Measurements from ENCODE around the gene CCDC106.

CCDC106 gene

DNA sequence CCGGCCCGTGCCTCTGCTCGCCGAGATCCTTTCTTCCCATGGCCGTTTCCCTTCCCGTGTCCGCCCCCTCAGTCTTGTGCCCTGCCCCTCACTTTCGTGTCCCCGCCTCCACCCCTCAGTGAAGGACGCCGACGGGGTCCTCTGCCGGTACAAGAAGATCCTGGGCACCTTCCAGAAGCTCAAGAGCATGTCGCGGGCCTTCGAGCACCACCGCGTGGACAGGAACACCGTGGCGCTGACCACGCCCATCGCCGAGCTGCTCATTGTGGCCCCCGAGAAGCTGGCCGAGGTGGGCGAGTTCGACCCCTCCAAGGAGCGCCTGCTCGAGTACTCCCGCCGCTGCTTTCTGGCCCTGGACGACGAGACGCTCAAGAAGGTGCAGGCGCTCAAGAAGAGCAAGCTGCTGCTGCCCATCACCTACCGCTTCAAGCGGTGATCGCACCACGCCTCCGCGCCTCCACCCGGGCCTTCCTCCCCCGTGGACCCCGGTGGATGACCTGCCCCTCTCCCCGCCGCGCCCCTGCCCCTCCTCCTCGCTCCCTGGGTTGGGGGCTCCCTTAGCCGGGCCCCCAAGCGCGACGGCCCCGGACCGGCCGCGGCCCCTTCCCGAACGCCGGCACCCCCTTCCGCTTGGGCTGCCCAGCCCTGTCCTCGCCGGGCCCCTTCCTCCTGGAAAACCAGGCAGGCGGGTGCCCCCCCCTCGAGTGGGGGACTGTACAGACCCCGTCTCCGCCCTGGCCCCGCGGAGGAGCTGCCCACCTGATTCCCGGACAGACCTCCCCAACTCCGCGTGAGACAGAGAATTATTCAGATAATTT lies 4.5 kb downstream of the CCDC106 start:
- DNase-seq, result no peak

DNA sequence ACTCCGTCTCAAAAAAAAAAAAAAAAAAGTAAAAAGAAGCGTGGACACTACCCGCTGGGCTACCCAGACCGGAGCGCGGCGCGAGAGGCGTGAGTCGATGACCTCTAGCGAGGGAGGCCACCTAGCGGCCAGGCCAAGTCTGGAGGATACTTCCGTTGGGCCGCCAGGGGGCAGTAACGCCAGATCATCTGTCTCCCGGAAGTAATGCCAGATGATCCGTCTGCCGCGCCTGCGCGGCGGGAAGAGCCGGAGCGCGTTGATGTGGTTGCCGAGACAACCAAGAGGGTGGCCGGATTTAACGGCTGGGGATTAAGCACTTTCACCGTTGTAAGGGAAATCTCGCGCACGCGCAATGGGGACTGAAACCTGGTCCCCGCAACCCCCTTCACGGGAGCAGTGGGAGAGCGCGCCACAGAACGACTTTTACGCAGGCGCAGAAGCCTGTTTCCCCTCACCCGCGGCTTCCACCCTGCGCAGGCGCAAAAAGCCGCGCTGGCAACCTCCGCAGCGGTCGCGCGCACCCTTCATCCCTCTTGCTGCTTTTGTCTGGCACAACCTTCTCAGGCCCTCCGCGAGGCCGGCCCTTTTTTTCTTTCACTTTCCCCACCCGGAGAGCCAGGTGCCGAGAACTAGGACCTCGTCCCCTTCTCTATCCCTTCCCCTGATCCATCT lies 5.8 kb downstream of the CCDC106 start:
- DNase-seq, result peak; percentile 99

DNA sequence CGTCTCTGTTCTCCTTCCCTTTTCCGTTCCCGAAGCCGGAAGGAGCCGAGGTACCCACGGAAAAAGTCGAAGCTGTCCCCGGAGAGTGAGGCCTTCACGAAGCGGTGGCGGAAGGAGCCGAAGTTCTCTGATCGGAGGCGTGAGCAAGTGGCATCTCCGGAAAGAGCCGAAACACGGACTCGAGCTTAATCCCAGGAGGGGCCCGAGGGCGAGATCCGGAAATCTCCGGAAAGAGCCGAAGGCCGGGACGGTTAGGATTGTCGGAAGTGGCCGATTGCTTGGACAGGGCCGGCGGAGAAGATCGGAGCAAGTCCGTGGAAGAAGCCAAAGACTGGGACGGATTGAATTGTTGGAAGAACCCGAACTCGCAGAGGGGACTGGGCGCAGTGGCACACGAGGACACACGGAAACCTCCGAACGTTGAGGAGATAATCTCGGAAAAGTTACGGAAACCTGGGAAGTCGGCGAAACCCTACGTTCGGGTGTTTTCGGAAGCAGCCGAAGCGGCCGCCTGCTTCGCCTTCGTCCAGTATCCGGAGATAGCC lies 6.4 kb downstream of the CCDC106 start:
- peak; percentile 99 for DNase-seq

DNA sequence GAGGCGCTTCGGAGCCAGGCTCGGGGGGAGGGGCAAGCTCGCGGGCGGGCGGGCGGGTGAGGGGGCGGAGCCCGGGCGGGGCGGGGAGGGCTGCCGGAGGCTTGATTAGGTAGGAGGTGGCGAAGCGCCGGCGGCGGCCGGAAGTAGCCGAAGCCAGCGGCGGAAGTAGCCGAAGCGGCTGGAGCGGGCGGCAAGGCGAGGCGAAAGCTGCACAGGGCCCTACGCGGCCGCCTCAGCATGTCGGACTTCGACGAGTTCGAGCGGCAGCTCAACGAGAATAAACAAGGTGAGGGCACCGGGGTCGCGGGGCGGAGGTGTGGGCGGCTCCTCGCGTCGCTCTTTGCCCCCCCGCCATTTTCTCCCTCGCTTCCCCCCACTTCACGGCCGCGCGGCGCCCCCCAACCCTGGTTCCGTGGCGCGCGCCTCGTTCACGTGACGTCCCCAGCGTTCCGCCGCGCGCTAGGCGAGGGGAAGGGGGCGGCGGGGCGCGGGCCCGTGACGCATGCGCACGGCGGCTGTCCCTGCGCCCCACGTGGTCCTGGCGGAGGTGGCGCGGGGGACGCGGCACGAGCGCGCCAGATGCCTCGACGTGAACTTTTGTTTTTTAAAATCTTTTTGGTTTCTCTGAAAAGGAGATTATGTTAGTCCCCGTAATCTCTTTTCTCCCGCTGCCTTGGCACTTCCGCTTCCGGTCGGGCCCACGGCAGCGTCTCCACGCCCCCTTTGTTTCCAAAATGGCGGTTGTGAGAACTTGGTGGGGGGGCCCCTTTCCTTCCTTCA lies 7.0 kb downstream of the CCDC106 start, which contains the start of gene U2AF2:
Gene U2AF2, plus strand, starts transcription at position 168 of the 780 bp plus-strand sequence. Its CDS starts 70 bp downstream, at position 238.
- DNase-seq, result peak; percentile 98

DNA sequence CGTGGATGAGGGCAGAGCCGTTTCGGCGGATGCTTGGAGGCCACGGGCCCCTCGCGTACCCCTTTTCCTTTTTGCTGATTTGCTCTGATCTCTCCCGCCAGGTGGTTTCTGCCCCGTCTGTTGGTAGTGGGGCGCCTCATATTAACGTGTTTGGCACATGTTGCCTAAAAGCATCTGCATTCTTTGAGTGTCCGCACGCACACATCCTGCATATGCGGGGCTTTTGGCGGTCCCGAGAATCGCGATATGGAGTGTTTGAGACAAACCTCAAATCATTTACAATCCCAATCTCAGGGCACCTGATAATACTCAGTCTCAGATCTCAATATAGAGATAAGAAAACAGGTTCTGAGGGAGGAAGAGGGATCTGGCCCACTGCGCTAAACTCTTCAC lies 7.6 kb downstream of the CCDC106 start:
- no peak for DNase-seq

DNA sequence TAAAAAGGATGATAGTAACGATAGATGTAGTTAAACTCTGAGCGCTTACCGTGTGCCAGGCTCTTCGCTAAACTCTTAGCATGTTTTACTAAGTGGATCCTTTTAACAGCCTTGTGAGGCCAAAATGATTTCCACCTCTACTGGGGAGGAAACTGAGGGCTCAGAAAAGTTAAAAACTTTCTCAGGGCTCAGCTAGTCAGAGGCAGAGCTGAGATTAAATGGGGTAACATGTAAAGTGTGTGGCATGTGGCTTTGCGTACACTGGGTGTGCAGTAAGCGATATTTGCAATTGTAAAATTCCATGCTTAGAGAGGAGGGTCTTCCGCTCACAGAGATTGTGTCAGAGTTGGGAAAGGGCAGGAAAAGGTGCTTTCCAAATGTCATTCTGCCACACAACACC lies 8.5 kb downstream of the CCDC106 start:
- DNase-seq, result no peak

DNA sequence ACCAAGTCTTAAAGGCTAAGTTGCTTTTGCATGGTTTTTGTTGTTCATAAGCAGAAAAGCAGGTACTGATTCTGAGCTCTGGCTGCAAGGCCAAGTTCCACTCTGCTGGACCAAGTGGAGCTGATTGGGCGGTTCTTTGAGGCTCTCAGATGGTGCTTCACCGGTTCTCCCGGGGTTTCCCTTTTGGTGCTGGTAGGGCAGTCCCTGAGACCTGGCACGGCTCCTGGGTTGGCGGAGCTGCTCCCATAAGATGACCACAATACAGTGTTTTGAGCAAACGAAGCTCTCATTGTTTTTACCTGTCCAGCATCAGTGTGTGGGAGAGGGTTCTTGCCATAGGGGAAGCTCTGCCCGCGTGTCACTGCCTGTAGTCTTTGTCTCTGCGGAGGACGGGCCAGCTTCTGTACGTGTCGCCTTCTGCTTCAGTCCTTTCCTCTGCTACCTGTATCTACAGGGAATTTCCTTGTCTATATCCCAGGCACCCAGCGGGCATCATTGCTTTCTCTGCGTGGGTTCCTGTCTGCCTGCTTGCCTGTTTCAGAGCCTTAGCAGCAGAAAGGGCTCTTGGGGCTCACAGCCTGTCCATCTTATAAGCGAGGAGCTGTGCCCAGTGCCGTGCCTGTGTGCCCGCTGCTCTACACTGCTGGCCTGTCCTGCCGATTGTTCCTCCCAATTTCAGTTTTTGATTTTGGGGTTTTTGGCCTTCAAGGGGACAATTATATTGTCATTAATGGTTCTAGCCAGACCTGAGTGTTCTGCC lies 9.2 kb downstream of the CCDC106 start:
- DNase-seq, result no peak

DNA sequence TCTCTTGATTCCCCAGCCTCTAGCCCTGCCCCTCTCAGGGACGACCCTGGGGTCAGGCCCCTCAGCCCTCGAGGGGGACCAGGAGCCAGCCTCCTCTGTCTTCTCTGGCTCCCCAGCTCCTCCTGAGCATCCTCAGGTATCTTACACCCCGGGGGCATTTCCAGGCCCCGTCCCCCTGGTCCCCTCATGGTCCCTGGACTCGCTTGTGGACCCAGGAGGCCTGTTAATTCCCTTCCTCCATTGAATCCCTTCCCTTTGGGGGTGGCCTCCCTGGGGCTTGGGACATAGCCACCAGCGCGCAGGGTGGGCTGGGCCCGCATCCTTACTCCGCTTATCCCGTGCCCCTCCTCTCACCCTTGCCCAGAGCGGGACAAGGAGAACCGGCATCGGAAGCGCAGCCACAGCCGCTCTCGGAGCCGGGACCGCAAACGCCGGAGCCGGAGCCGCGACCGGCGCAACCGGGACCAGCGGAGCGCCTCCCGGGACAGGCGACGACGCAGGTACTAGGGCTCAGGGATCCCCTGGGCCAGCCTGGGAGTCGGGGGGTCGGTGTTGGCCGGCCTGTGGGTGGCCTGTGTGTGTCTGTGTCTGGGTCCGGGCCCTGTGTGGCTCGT lies 10.9 kb downstream of the CCDC106 start:
- DNase-seq, result no peak

DNA sequence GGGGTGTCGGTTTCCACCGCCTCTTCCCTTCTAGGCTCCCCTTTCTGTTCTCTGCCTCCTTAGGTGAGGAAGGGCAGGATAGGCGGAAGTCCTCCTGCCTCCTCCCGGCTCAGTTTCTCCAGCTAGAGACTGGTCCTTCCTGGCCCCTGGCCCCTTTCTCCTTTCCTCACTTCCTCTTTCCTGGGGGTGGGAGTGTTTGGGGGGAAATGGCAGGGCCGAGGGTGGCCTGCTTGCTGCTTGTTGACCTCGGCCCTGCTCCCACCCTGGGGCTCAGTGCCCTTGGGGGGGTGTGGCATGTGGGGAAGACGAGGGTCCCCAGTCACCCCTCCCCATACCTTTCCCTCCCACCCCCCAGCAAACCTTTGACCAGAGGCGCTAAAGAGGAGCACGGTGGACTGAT lies 11.8 kb downstream of the CCDC106 start:
- no peak for DNase-seq

DNA sequence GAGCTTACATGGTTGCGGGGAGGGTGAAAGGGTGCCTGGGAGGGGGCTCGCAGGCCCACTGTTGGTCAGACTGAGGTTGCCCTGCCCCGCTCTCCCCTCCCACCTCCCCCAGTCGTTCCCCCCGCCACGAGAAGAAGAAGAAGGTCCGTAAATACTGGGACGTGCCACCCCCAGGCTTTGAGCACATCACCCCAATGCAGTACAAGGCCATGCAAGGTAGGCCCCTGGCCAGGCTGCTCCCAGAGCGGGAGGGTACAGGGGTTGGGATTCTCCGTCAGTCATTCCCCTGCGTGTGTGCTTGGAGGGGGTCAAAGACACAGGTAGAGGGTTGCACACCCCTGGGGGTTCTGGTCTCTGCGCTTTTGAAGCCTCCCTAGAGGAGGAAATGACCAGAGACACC lies 12.4 kb downstream of the CCDC106 start:
- no peak for DNase-seq

DNA sequence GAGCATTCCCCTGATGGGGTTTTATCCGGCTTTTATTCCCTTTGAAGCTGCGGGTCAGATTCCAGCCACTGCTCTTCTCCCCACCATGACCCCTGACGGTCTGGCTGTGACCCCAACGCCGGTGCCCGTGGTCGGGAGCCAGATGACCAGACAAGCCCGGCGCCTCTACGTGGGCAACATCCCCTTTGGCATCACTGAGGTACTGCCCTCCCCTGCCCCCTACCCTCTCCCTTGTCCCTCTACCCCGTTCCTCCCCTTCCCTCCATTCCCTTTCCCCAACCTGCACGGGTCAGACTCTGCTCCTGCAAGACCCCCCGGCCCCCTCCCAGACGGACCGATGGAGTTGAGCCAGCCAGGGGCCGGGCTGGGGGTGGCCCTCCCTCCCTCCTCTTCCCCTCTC lies 13.0 kb downstream of the CCDC106 start:
- no peak for DNase-seq

DNA sequence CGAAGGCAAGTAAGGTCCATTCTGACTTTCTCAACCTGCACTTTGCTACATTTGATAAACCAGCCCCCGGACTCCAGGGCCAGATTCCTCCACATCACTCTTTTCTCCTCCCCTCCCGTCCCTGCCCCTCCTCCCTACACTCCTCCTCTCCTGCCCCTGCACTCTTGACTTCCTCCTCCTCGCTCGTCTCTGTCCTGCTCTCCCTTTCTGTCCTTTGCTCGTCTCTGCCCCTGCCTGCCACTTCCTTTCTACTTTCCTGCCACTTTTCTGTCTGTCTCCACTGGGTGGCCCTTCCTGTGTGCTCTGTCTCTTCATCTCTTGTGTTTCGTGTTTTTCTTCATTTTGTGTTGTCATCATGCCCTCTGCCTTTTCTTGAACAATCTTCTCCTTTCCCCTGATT lies 13.8 kb downstream of the CCDC106 start:
- DNase-seq, result no peak

DNA sequence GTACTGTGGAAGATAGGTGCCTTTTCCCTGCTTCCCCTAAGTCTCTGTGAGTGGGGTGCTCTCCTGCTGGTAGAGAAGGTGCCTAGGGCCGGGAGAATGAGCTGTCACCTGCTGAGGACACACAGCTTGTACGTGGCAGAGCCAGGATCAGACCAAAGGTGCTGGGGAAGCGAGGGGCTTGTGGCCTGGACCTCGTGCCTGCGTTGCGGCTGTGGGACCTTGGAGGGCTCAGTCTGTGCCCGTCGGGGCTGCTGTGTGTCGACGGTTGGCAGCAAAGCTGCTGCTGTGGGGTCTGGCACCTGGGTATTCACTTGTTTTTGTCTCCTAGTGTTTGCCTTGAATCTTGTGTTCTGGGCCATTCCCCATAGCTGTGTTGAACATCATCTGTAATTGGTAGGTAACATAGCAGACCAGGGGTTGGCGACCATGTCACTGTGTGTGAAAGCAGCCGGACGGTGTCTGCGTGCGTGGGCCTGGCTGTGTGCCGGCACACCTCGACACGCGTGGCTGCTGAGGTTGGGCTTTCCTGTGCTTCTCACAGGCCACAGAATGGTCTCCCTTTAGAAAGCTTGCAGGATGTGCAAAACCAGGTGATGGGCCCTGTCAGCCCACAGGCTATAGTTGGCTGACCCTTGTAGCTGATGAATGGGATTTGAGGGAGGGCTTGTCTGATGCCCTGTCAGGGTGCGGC lies 16.0 kb downstream of the CCDC106 start:
- DNase-seq, result no peak

DNA sequence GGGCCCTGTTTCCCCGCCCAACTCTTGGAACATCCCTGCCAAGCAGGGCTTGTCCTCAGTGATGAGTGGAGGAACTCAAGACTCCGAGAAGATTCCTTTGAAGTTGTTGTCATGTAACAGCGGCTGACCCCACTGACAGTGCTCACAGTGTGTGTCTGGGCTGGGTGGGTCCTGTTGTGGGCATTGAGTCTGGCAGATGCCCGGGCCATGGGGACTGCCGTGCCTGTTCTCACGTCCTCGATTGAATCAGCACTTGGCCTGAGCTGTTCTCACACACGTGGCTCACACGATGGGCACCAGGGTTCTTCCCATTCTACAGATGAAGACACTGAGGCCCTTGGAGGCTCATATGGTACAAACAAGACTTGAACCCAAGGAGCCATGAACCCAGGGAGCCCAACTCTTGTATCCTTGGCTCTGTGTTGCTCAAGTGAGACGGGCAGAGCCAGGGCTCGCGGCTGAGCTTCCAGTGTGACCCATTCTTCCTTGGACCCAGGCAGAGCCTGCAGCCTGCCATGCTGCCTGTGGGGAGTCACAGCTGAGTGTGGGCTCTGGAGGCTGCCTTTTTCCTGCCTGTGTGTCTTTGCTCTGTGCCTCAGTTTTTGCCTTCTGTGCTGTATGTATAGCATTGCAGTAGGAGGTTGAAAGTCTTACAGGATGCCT lies 18.5 kb downstream of the CCDC106 start:
- no peak for DNase-seq

DNA sequence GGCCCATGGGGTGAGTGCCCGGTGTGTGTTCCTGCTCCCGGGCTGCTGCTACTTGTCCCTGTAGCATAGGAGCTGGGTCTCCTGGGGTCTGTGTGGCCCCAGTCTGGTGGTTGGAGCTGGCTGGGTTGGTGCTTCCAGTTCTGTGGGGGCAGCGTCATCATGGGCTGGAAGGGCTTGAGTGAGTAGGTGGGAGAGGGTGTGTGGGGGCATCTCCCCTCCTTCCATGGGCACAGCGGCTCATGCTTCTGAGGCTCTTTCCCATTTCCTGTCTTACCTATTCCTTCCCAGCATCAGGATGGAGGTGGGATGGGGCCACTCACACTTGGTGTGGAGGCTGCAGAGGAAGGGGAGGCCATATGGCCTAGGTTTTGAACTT lies 19.0 kb downstream of the CCDC106 start:
- DNase-seq, result no peak

DNA sequence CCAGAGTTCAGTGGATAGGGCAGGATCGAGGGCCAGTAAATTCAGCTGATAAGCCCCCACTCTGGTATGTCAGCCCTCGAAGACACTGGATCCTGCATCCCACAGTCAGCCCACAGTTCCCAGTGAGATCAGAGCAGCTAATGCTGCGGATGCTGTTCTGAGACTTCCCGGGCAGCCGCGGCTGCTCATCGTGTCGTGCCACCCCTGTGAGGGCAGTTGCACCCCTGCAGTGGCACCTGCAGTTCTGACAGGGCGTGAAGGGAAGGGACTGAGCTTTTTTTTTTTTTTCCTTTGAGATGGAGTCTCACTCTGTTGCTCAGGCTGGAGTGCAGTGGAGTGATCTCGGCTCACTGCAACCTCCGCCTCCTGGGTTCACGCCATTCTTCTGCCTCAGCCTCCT lies 19.5 kb downstream of the CCDC106 start:
- DNase-seq, result no peak

DNA sequence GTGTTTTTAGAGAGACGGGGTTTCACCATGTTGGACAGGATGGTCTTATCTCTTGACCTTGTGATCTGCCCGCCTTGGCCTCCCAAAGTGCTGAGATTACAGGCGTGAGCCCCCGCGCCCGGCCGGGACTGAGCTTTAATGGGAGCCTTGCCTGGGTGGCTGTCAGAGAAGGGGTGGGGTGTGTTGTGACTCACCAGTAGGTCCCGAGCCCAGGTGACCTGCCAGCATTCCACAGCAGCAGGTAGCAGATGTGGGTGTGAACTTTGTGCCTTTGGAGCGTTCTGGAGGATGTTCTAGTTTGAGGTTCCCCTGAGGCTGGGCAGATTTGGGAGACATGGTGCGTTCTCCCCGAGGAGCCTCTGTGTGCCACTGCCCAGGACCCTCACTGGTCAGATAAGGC lies 19.9 kb downstream of the CCDC106 start:
- DNase-seq, result no peak

DNA sequence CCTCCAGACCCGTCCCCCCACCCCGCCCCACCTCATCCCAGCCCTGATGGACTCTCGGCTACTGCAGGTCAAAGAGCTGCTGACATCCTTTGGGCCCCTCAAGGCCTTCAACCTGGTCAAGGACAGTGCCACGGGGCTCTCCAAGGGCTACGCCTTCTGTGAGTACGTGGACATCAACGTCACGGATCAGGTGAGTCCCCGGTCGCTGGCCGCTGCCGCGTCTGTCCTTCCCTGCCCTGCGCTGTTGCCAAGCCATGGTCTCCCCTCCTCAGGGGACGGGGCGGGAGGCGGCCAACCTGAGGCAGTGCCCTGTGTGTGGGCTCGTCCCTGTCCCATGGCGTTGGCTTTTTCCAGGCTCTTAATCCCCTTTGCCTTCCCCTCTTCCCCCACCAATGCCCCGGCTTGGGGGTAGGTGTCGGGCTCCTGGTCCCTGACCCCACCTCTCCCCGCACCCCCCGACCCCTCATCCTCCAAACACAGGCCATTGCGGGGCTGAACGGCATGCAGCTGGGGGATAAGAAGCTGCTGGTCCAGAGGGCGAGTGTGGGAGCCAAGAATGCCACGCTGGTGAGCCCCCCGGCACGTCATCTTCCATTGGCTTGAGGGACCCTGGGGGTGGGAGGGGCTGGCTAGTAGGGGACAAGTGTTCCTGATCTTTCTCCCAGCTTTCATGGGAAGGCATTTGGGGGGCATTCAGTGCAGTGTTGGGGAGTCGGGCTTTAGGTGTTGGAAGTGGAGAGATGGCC lies 20.8 kb downstream of the CCDC106 start:
- no peak for DNase-seq

DNA sequence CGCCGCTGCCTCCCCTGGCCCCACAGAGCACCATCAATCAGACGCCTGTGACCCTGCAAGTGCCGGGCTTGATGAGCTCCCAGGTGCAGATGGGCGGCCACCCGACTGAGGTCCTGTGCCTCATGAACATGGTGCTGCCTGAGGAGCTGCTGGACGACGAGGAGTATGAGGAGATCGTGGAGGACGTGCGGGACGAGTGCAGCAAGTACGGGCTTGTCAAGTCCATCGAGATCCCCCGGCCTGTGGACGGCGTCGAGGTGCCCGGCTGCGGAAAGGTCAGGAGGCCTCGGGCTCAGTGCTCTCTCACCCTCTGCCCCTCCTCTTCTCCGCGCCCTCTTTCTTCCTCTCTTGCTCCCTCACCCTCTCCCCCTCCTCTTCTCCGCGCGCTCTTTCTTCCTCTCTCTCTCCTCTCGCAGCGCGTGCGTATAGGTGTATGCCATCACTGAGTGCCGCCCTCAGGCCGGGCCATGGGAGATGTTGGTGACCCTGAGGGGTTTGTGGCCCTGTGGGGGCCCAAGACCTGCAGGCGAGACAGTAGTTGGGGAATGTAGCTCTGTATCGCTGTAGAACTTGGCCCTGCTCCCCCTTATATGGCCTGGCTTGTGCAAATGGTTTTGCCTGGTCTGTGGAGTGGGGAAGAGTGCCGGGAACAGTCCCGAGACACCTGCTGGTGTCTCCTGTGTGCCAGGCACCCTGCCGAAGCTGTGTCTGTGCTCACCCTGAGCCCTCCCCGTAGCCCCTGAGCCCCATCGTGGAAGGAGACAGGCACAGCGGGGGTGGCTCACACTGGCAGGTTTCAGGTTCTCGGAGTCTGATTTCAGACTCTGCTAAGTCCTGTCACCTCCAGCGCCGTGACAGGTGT lies 21.6 kb downstream of the CCDC106 start:
- DNase-seq, result no peak

All from CD4-positive, alpha-beta T cell treated with Interleukin-17A for 4 hours (primary cell).